HG02759 (cell line): Measurements from ENCODE around the gene PHF21B.
"Not testable (repeated sequence)": the region's sequence is repeated elsewhere in the genome, so short reads cannot be mapped to it uniquely, and the experiment has no call there.

Experiments used
- ATAC-seq: cut with Tn5 transposase; IDR thresholded peaks from one replicate; pipeline ENCODE4 v1.9.1; 2021; ENCODE audit warnings: mild to moderate bottlenecking, moderate library complexity; ENCODE audit not compliant: unreplicated experiment

Gene PHF21B

GRCh38 chr22:45009606-45010531, at the start of gene PHF21B:
PHF21B (minus strand) TSS chr22:45010005; CDS start chr22:45009549, 456 bp downstream.
- no peak for ATAC-seq

GRCh38 chr22:45059296-45059695, 49.5 kb upstream of the PHF21B start:
- no peak for ATAC-seq

GRCh38 chr22:45058622-45058912, 48.8 kb upstream of the PHF21B start:
- ATAC-seq = no peak

GRCh38 chr22:45055936-45056335, 46.1 kb upstream of the PHF21B start:
- ATAC-seq = no peak

- no peak for ATAC-seq
These were observed 43.8 kb upstream of the PHF21B start for GRCh38 chr22:45053571-45053970.

GRCh38 chr22:45053094-45053493, 43.3 kb upstream of the PHF21B start:
- ATAC-seq = no peak

GRCh38 chr22:45052665-45053064, 42.9 kb upstream of the PHF21B start:
- ATAC-seq = not testable (repeated sequence)

GRCh38 chr22:45051946-45052345, 42.1 kb upstream of the PHF21B start:
- no peak for ATAC-seq

- ATAC-seq = no peak
These were observed 41.6 kb upstream of the PHF21B start for GRCh38 chr22:45051419-45051818.

GRCh38 chr22:45047260-45047659, 37.5 kb upstream of the PHF21B start:
- ATAC-seq = no peak

- no peak for ATAC-seq
These were observed 35.4 kb upstream of the PHF21B start for GRCh38 chr22:45045208-45045607.

- ATAC-seq = no peak
These were observed 32.5 kb upstream of the PHF21B start for GRCh38 chr22:45042263-45042662.

- no peak for ATAC-seq
These were observed 29.3 kb upstream of the PHF21B start for GRCh38 chr22:45039133-45039532.

GRCh38 chr22:45036154-45036553, 26.3 kb upstream of the PHF21B start:
- ATAC-seq = no peak

- no peak for ATAC-seq
These were observed 25.0 kb upstream of the PHF21B start for GRCh38 chr22:45034821-45035220.

- ATAC-seq = no peak
These were observed 24.4 kb upstream of the PHF21B start for GRCh38 chr22:45034156-45034555.

- no peak for ATAC-seq
These were observed 23.3 kb upstream of the PHF21B start for GRCh38 chr22:45033136-45033535.

- ATAC-seq = no peak
These were observed 22.0 kb upstream of the PHF21B start for GRCh38 chr22:45031629-45032403.

GRCh38 chr22:45029501-45029900, 19.7 kb upstream of the PHF21B start:
- no peak for ATAC-seq

- ATAC-seq = no peak
These were observed 16.7 kb upstream of the PHF21B start for GRCh38 chr22:45026511-45026910.

GRCh38 chr22:45023431-45023830, 13.6 kb upstream of the PHF21B start:
- ATAC-seq = no peak
